Progenitor cell of endocrine pancreas (in vitro differentiated cells): ENCODE data around the gene NUAK1. TPM values are rescaled to one million over a fixed set of nuclear protein-coding genes. Genes with fewer than 3 reads are reported as not detected.

Experiments
- DNase-seq: peaks from one replicate; pipeline ENCODE4 v3.0.0; 2021; ENCODE audit warnings: low spot score; ENCODE audit not compliant: unreplicated experiment
- H3K27ac Mint-ChIP-seq: 2 replicates; pipeline ENCODE4 v1.8.0; 2021; ENCODE audit warnings: mild to moderate bottlenecking, moderate library complexity, mixed read lengths
- H3K27me3 Mint-ChIP-seq: 2 replicates; pipeline ENCODE4 v1.8.0; 2021; ENCODE audit warnings: mixed read lengths
- H3K36me3 Mint-ChIP-seq: 2 replicates; pipeline ENCODE4 v1.8.0; 2022; ENCODE audit warnings: mixed read lengths; ENCODE audit not compliant: insufficient read depth
- H3K4me1 Mint-ChIP-seq: 2 replicates; pipeline ENCODE4 v1.8.0; 2021; ENCODE audit warnings: low read depth, mixed read lengths
- H3K4me3 Mint-ChIP-seq: 2 replicates; pipeline ENCODE4 v1.8.0; 2021; ENCODE audit warnings: low read depth, mild to moderate bottlenecking, moderate library complexity, mixed read lengths
- H3K9me3 Mint-ChIP-seq: 2 replicates; pipeline ENCODE4 v1.8.0; 2021; ENCODE audit warnings: low read depth, mixed read lengths
- total RNA-seq: library from RNA; stranded (reverse); gene quantifications from 2 replicates; pipeline ENCODE4 v1.2.1, GENCODE V29; 2021
- TF ChIP-seq, protein P1 (sequence below): fragments of 200-600 bp; sonication (generic); IDR thresholded peaks from one replicate; pipeline ENCODE4 v1.5.0; 2021; ENCODE audit warnings: antibody characterized with exemption, mild to moderate bottlenecking; ENCODE audit not compliant: unreplicated experiment

The NUAK1 gene
- total RNA-seq, 1 donor from 2014 or later, result 7.6 TPM

DNA sequence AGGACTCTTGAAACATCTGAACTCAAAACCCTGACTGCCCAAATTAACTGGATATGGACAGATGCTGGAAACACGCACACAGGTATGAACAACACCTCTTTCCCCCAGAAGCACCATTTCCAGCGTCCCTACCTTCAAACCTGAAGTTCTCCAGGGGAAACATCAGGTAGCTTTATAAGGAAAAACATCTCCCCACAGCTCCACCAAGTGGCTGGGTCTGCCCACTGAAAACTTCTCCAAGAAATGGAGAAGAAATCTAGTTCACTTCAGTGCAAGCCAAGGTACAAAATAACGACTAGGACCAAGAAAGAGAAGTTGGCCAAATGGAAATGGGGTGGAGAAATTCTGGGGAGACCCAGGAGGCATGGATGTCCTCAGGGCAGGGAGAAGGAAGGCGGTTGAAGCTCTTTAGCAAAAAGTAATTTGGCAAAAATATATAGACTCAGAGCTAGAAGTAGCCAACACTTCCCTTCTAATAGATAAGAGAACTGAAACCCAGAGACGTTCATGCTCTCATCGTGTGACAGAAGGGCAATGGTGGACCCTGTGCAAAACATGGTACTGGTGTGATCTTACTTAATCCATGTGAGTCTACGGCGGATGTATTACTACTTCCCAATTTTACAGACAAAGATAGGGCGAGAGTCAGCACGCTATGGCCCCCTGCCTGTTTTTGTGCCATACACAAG lies 10.5 kb upstream of the NUAK1 start:
- H3K4me1 Mint-ChIP-seq, result peaks cover 8% of the 10 kb centered on the region
- no peaks in the 10 kb centered on the region for H3K36me3 Mint-ChIP-seq
- TF ChIP-seq, protein P1, sequence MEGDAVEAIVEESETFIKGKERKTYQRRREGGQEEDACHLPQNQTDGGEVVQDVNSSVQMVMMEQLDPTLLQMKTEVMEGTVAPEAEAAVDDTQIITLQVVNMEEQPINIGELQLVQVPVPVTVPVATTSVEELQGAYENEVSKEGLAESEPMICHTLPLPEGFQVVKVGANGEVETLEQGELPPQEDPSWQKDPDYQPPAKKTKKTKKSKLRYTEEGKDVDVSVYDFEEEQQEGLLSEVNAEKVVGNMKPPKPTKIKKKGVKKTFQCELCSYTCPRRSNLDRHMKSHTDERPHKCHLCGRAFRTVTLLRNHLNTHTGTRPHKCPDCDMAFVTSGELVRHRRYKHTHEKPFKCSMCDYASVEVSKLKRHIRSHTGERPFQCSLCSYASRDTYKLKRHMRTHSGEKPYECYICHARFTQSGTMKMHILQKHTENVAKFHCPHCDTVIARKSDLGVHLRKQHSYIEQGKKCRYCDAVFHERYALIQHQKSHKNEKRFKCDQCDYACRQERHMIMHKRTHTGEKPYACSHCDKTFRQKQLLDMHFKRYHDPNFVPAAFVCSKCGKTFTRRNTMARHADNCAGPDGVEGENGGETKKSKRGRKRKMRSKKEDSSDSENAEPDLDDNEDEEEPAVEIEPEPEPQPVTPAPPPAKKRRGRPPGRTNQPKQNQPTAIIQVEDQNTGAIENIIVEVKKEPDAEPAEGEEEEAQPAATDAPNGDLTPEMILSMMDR, result peak; percentile 64

DNA sequence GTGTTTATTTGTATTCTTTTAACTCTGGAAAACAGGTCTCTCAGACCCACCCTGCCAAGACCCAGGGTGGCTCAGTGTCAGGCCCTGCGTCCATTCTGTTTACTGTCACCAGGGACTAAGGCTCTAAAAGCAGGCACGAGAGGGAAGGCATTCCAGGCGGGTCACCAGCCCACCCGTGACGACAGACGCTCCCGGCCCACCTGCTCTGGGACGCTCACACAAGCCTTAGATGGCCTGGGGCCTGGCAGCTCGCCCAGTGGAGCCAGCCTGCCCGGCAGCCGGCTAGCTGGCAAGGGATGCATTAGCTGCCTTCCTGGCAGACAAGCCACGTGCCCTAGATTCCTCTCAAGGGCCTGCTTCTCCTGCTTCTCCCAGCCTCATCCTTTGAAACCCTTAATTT lies 9.2 kb upstream of the NUAK1 start:
- Mint-ChIP-seq H3K27ac (no peak overlapping the region), H3K36me3 (no peaks in the 10 kb centered on the region), H3K9me3 (no peaks in the 10 kb centered on the region), H3K4me1 (peaks cover 9% of the 10 kb centered on the region), H3K27me3 (no peaks in the 10 kb centered on the region), H3K4me3 (no peak overlapping the region)
- no peak for DNase-seq
- TF ChIP-seq, protein P1, result no peak

More for the DNA sequence above, 10.5 kb upstream of the NUAK1 start:
- H3K27me3 Mint-ChIP-seq, result peaks cover 2% of the 10 kb centered on the region
- H3K4me3 Mint-ChIP-seq, result no peak overlapping the region
- H3K27ac Mint-ChIP-seq, result no peak overlapping the region
- no peak for DNase-seq
- no peaks in the 10 kb centered on the region for H3K9me3 Mint-ChIP-seq

DNA sequence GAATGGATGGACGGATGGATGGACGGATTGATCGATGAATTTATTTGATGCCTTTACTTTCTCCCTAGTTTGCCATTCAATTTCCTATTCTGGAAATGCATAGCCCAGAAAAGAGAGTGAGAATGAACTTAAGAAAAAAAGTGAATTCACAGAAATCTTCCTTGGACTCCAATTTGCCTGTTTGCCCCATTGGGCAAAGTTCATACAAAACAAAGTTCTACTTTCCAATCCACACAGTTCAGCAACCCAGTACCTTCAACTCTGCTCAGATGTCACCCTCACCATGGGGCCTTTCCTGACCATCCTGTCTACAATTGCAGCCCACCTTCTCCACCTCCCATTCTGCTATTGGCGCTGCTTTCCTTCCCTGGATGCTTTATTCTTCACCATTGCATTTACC lies 8.2 kb upstream of the NUAK1 start:
- TF ChIP-seq, protein P1, result no peak
- Mint-ChIP-seq H3K27me3 (no peaks in the 10 kb centered on the region), H3K9me3 (no peaks in the 10 kb centered on the region), H3K36me3 (no peaks in the 10 kb centered on the region), H3K4me1 (peaks cover 16% of the 10 kb centered on the region), H3K4me3 (no peak overlapping the region), H3K27ac (no peak overlapping the region)
- no peak for DNase-seq

DNA sequence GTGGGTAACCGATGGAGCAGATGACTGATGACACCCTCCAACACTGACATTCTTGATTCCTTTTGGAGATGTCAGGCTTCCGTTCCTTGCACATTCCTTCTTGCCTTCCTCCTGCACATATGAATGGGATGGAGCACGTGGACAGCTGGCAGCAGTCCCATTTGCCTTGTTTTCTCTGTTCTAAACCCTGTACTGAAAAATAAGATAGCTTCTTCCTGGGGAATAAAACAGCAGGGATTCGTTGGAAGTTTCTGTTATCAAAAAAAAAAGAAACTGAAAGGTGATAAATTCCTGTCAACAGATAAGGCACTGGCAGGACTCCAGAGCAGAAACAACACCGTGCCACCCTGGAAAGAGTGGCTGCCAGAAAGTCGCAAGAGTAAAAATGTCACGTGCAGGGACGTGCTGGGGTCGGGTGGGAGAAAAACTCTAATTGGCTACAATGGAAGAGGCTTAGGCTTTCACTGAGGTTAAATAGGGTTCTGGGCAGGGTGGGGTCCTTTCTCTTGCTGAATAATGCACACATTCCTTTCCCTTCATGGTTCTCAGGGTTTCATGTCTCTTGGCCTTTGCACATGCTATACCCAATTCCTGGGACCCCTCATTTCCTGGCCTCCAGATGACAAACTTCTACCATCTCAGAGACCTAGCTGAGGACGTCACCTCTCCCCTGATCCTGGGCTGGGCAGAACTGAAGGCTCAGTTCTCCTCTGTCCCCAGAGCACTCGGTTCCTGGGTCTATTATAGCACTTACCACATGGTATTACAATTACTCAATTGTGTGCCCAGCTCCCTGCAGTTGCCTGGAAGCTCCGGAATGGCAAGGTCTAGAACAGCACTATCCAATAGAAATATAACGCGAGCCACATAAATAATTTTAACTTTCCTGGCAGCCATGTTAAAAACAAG lies 7.0 kb upstream of the NUAK1 start:
- Mint-ChIP-seq H3K4me3 (no peak overlapping the region), H3K9me3 (no peaks in the 10 kb centered on the region), H3K27ac (no peak overlapping the region), H3K27me3 (no peaks in the 10 kb centered on the region), H3K36me3 (no peaks in the 10 kb centered on the region), H3K4me1 (peaks cover 24% of the 10 kb centered on the region)
- no peak for DNase-seq
- TF ChIP-seq, protein P1, result no peak

DNA sequence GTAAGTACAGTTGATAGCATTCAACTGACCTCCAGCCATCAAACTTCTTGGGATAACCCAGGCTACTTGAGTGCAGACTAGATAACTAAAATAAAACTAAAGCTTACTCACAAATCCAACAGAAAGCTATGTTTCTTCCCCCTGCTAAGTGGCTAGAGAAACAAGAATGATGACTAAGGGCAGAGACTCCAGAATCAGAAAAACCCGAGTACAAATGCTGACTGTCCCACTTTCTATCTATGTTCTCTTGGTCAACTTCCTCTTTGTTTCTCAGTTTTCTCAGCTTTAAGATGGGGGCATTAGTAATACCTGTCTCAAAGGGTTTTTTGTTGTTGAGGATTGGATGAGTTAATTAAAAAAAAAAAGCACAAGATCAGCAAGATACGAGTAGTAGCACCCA lies 6.1 kb upstream of the NUAK1 start:
- no peak overlapping the region for H3K27ac Mint-ChIP-seq
- DNase-seq, result no peak
- no peaks in the 10 kb centered on the region for H3K9me3 Mint-ChIP-seq
- no peaks in the 10 kb centered on the region for H3K36me3 Mint-ChIP-seq
- H3K27me3 Mint-ChIP-seq, result no peaks in the 10 kb centered on the region
- H3K4me3 Mint-ChIP-seq, result no peak overlapping the region
- H3K4me1 Mint-ChIP-seq, result peaks cover 29% of the 10 kb centered on the region
- TF ChIP-seq, protein P1, result no peak
